ENCODE data around the gene TMEM212.

GRCh38 chr3:171908731-171909130 is 65.6 kb downstream of the TMEM212 start:
- no peak for TF ChIP-seq CTCF (IDR thresholded peaks at IDR 0.05)
- TF ChIP-seq POLR2A (IDR thresholded peaks at IDR 0.05), result no peak
- TF ChIP-seq POLR2AphosphoS5 (IDR thresholded peaks at IDR 0.05), result no peak
- TF ChIP-seq EP300 (IDR thresholded peaks at IDR 0.05), result no peak

All from stomach (tissue), 4 donors.